GM12878 (cell line): ENCODE data around the gene CADM2. TPM values are rescaled to one million over a fixed set of nuclear protein-coding genes. Genes with fewer than 3 reads are reported as not detected.

Source experiments
- ATAC-seq: fragments of 200-7000 bp; cut with Tn5 transposase; 3 replicates; pipeline ENCODE4 v1.9.1; 2020; ENCODE audit warnings: mild to moderate bottlenecking, moderate library complexity
- BruUV-seq: library from RNA; stranded (reverse); fragments of 400-500 nt; replicated peaks from 2 replicates; lab custom pipeline; 2021; lab: Mats Ljungman, UMichigan
- CTCF ChIA-PET: fragments of 300-600 bp; sonication (Branson Sonifier 250); formaldehyde crosslinking; extraction: SDS; loops from one replicate; lab custom pipeline; 2021; ENCODE audit warnings: inconsistent platforms; lab: Yijun Ruan, JAX
- POLR2A ChIA-PET: fragments of 350-600 bp; formaldehyde crosslinking; extraction: SDS; loops from one replicate; lab custom pipeline; 2021; ENCODE audit warnings: inconsistent platforms; lab: Charles Lee
- RAD21 ChIA-PET: fragments of 300-600 bp; sonication (Branson Sonifier 250); formaldehyde crosslinking; loops from one replicate; lab custom pipeline; 2023; ENCODE audit warnings: antibody characterized with exemption; ENCODE audit not compliant: unreplicated experiment; lab: Charles Lee
- SMC1A ChIA-PET: fragments of 300-600 bp; sonication (Branson Sonifier 250); formaldehyde crosslinking; loops from one replicate; lab custom pipeline; 2023; ENCODE audit not compliant: unreplicated experiment, uncharacterized antibody; lab: Charles Lee
- DNase-seq: peaks from one replicate; pipeline ENCODE4 v3.0.0-alpha.2; 2011; ENCODE audit warnings: low read depth, low spot score
- FAIRE-seq: peaks from 3 replicates; lab custom pipeline; 2011; peaks lifted over from hg19 to GRCh38; lab: Jason Lieb, UNC
- H2AFZ ChIP-seq: 2 replicates; pipeline ENCODE4 v1.6.0; 2011; ENCODE audit warnings: low read depth, low read length, control low read depth; ENCODE audit not compliant: control insufficient read depth
- H3K27ac ChIP-seq: 2 replicates; pipeline ENCODE4 v1.5.1; 2011; ENCODE audit warnings: control low read depth; ENCODE audit not compliant: control insufficient read depth, insufficient read depth
- H3K27me3 ChIP-seq, 2 experiments: replicated peaks in 1 of 2; 2 replicates each; pipeline versions ENCODE4 v1.6.0 to v1.6.1; 2011; ENCODE audit warnings: low read length in 1 of 2; ENCODE audit not compliant: control insufficient read depth in 2 of 2, insufficient read depth in 2 of 2
- H3K36me3 ChIP-seq, 2 experiments: 2 replicates each; pipeline ENCODE4 v1.5.1; 2011; ENCODE audit warnings: low read length in 1 of 2; ENCODE audit not compliant: control insufficient read depth in 2 of 2, insufficient read depth in 2 of 2
- H3K4me1 ChIP-seq: 2 replicates; pipeline ENCODE4 v1.6.1; 2011; ENCODE audit warnings: mild to moderate bottlenecking, low read length, moderate library complexity, mixed read lengths; ENCODE audit not compliant: control insufficient read depth, insufficient read depth
- H3K4me2 ChIP-seq: 2 replicates; pipeline ENCODE4 v1.6.0; 2011; ENCODE audit warnings: control low read depth; ENCODE audit not compliant: control insufficient read depth, insufficient read depth
- H3K4me3 ChIP-seq: fragments of 200-600 bp; sonication (generic); 2 replicates; pipeline ENCODE4 v1.5.1; 2016
- H3K79me2 ChIP-seq: 2 replicates; pipeline ENCODE4 v1.6.0; 2011; ENCODE audit warnings: low read length; ENCODE audit not compliant: control insufficient read depth, insufficient read depth
- H3K9ac ChIP-seq: 2 replicates; pipeline ENCODE4 v1.8.0; 2011; ENCODE audit warnings: low read length, control low read depth, mixed read lengths; ENCODE audit not compliant: control insufficient read depth, insufficient read depth
- H3K9me3 ChIP-seq: replicated peaks from 3 replicates; pipeline ENCODE4 v1.5.1; 2011; ENCODE audit warnings: mild to moderate bottlenecking, low read length; ENCODE audit not compliant: control insufficient read depth, insufficient read depth
- H4K20me1 ChIP-seq: 2 replicates; pipeline ENCODE4 v1.6.0; 2011; ENCODE audit not compliant: control insufficient read depth, insufficient read depth
- CBX5 ChIP-seq: sonication (generic); IDR thresholded peaks from 2 replicates; pipeline ENCODE4 v1.6.1; 2016; ENCODE audit warnings: low read depth, moderate library complexity, mild to moderate bottlenecking, inconsistent platforms
- E2F4 ChIP-seq: IDR thresholded peaks from 2 replicates; pipeline ENCODE4 v1.6.1; 2012; ENCODE audit warnings: low read depth, low read length, improper control_type of control experiment
- HDAC6 ChIP-seq: fragments of 200-600 bp; sonication (generic); IDR thresholded peaks from one replicate; pipeline ENCODE4 v1.8.0; 2017; ENCODE audit warnings: antibody characterized with exemption; ENCODE audit not compliant: unreplicated experiment
- JUND ChIP-seq: IDR thresholded peaks from 2 replicates; pipeline ENCODE4 v1.6.1; 2012; ENCODE audit warnings: low read depth, mild to moderate bottlenecking, low read length, improper control_type of control experiment, moderate library complexity
- NFYB ChIP-seq: IDR thresholded peaks from 2 replicates; pipeline ENCODE4 v1.6.1; 2011; ENCODE audit warnings: low read depth, mild to moderate bottlenecking, low read length, improper control_type of control experiment, moderate library complexity; ENCODE audit not compliant: insufficient read depth
- POU2F2 ChIP-seq: IDR thresholded peaks from 3 replicates; pipeline ENCODE4 v1.6.1; 2011; ENCODE audit warnings: low read depth, mild to moderate bottlenecking, low read length, borderline replicate concordance
- RAD51 ChIP-seq: fragments of 450-650 bp; IDR thresholded peaks from 2 replicates; pipeline ENCODE4 v1.6.1; 2016; ENCODE audit warnings: moderate library complexity, mild to moderate bottlenecking, inconsistent platforms
- RELB ChIP-seq: fragments of 450-650 bp; IDR thresholded peaks from 2 replicates; pipeline ENCODE4 v1.6.1; 2017; ENCODE audit warnings: low read depth, mild to moderate bottlenecking, moderate library complexity
- SMAD5 ChIP-seq: IDR thresholded peaks from 2 replicates; pipeline ENCODE4 v1.6.1; 2016; ENCODE audit warnings: antibody characterized with exemption, low read depth
- SMC3 ChIP-seq: IDR thresholded peaks from 2 replicates; pipeline ENCODE4 v1.6.1; 2011; ENCODE audit warnings: low read length, improper control_type of control experiment, borderline replicate concordance
- ZNF207 ChIP-seq: fragments of 450-650 bp; IDR thresholded peaks from 2 replicates; pipeline ENCODE4 v1.6.1; 2014; ENCODE audit warnings: antibody characterized with exemption, mild to moderate bottlenecking, borderline replicate concordance
- ZNF274 ChIP-seq: IDR thresholded peaks from one replicate; pipeline ENCODE4 v1.8.0; 2011; ENCODE audit not compliant: insufficient read length, insufficient read depth
- WGBS: methylation state at CpG from one replicate; pipeline ENCODE4 v1.1.6; 2016; ENCODE audit warnings: low lambda C conversion rate; ENCODE audit not compliant: insufficient replicate concordance, insufficient coverage; ENCODE audit errors: missing lambda C conversion rate; 5-methylcytosine and 5-hydroxymethylcytosine counted together
- in situ Hi-C: fragments of 300-500 bp; cut with MboI; formaldehyde crosslinking; loops from 9 replicates; pipeline ENCODE4 v1.14.3; 2018; ENCODE audit warnings: mixed read lengths
- intact Hi-C: fragments of 100-400 bp; cut with micrococcal nuclease; formaldehyde crosslinking; loops from one replicate; pipeline ENCODE4 v1.14.2; 2022; ENCODE audit not compliant: unreplicated experiment
- polyA plus RNA-seq, 11 experiments: library from polyadenylated mRNA; depleted of rRNA in 4 of 11; unstranded in 6 of 11; stranded (reverse) in 5 of 11; fragments of >200 nt; fragmentation: Nextera tagmentation in 4 of 11; fragmentation: Illumina TruSeq in 1 of 11; extraction: Ambion mirVana in 4 of 11; extraction: Trizol in 1 of 11; gene quantifications; 1 replicate in 1 of 11; 2 replicates in 10 of 11; pipeline versions ENCODE4 v1.2.1 to v1.2.3, GENCODE V29; 2011 to 2016; ENCODE audit warnings: inconsistent platforms in 2 of 11, missing spikeins in 2 of 11, low read depth in 1 of 11
- total RNA-seq, 4 experiments: library from RNA; depleted of rRNA in 3 of 4; stranded (reverse); fragments of >200 nt in 3 of 4; fragmentation: Illumina TruSeq in 1 of 4; extraction: Trizol in 1 of 4; gene quantifications; 2 replicates each; pipeline versions ENCODE4 v1.2.1 to v1.2.3, GENCODE V29; 2013 to 2021

Gene CADM2
- total and polyA plus RNA-seq, 10 of the 15 experiments (the other 5 are each of a cell fraction or from before 2014, with no cell fraction given), result 0.13 TPM; not detected in 9

- no peak for TF ChIP-seq RELB
- TF ChIP-seq JUND, result no peak
- TF ChIP-seq POU2F2, result no peak
Observed at GRCh38 chr3:85660451-85660850, 701.7 kb downstream of the CADM2 start (continued).

GRCh38 chr3:85662462-85662861 is 703.7 kb downstream of the CADM2 start:
- Histone ChIP-seq H3K36me3 (no peaks in the 10 kb centered on the region), H4K20me1 (no peaks in the 10 kb centered on the region), H3K9me3 (no peaks in the 10 kb centered on the region), H3K27ac (no peak overlapping the region), H2AFZ (no peak overlapping the region), H3K9ac (no peak overlapping the region)
- RAD21 ChIA-PET, result no interaction called here
- intact Hi-C loops, result no loop called here
- no peak for DNase-seq
- in situ Hi-C loops, result no loop called here
- TF ChIP-seq HDAC6 (no peak), SMC3 (no peak), E2F4 (no peak), NFYB (no peak), CBX5 (no peak), SMAD5 (no peak), ZNF274 (no peak), ZNF207 (no peak), RAD51 (no peak)
- TF ChIP-seq, all 136 proteins: peak for 0
- CTCF ChIA-PET, result no interaction called here
- H3K27me3 ChIP-seq, result no peaks in the 10 kb centered on the region
- H3K4me3 ChIP-seq, result no peak overlapping the region
- H3K4me2 ChIP-seq, result no peak overlapping the region
- FAIRE-seq, result no peak
- SMC1A ChIA-PET, result no interaction called here
- ATAC-seq, result no peak
- POLR2A ChIA-PET, result no interaction called here
- no TSS peak for BruUV-seq
- no peaks in the 10 kb centered on the region for H3K79me2 ChIP-seq
- 36% methylated on average over 3 of the region's 3 CpGs for WGBS
- no peaks in the 10 kb centered on the region for H3K4me1 ChIP-seq
